ENCODE data around the gene ODAD3. TPM values are rescaled to one million over a fixed set of nuclear protein-coding genes. Genes with fewer than 3 reads are reported as not detected.

Gene ODAD3
- polyA plus RNA-seq, 1 experiment: 0.09 TPM

DNA sequence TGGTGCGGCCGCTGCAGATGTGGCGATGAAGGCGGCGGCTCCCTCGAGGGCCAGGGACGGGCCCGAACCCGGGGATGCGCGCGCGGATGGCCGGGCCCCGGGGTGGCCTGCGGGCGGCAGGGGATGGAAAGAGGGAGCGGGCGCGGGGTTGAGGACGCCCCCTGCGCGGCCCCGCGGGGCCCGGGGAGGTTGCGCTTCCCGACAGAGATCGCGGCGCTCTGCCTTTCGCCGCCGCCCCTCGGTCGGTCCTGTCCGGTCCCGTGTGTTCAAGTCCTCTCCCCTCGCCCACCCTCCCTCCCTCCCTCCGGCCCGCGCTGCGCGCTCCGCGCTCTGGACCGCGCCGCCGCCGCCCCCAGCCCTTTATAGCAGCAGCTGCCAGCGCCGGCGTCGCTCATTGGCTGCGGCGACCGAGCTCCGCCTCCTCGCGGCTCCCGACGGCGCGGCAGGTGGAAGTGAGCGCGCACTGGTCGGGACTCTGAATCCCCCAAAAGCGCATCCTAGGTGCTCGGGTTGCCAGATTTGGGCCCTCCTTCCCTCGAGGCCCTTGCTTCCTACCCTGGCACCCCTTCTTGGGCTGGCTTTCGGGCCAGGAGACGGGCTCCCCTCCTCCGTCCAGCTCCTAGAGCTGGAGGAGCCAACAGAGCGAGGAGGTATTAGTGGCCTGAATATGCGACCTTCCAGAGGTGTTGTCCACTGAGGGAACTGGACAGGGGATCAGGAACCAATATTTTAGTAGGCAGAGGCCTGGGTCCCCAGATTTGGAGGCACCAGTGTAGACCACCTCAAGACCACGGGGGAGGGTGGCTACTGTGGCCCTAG is 46.0 kb upstream of the ODAD3 start, which contains the start of gene ELAVL3:
ELAVL3 (minus strand) TSS at position 332 of the 819 bp plus-strand sequence. CDS start 438 bp downstream, outside the sequence.
- no peak for DNase-seq (ENCODE audit: low read depth, low spot score)
- Histone ChIP-seq H3K4me3 (ENCODE audit: low read depth, low read length) (peak within 1 kb of the TSS; percentile 32; the same call in 1 of the 2 replicates), H3K27me3 (ENCODE audit: control insufficient read depth, insufficient read depth, low read length) (peaks cover 46% of the 10 kb centered on the region), H3K9me3 (ENCODE audit: control insufficient read depth, insufficient read depth, low read length) (peaks cover 13% of the 10 kb centered on the region; the same call in 1 of the 2 replicates), H3K27ac (ENCODE audit: low read depth, low read length) (no peak within 1 kb of the TSS)
- ChIA-PET POLR2A (no interaction called here), CTCF (interaction anchor here (1.1 to 2.2 kb wide), 2 partner anchors 187 to 238 kb away, joined by 3 to 22 read pairs; no protein-coding TSS in a partner anchor)
- TF ChIP-seq, protein P1, sequence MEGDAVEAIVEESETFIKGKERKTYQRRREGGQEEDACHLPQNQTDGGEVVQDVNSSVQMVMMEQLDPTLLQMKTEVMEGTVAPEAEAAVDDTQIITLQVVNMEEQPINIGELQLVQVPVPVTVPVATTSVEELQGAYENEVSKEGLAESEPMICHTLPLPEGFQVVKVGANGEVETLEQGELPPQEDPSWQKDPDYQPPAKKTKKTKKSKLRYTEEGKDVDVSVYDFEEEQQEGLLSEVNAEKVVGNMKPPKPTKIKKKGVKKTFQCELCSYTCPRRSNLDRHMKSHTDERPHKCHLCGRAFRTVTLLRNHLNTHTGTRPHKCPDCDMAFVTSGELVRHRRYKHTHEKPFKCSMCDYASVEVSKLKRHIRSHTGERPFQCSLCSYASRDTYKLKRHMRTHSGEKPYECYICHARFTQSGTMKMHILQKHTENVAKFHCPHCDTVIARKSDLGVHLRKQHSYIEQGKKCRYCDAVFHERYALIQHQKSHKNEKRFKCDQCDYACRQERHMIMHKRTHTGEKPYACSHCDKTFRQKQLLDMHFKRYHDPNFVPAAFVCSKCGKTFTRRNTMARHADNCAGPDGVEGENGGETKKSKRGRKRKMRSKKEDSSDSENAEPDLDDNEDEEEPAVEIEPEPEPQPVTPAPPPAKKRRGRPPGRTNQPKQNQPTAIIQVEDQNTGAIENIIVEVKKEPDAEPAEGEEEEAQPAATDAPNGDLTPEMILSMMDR (IDR thresholded peaks at IDR 0.05; ENCODE audit: low read depth, low read length): no peak

DNA sequence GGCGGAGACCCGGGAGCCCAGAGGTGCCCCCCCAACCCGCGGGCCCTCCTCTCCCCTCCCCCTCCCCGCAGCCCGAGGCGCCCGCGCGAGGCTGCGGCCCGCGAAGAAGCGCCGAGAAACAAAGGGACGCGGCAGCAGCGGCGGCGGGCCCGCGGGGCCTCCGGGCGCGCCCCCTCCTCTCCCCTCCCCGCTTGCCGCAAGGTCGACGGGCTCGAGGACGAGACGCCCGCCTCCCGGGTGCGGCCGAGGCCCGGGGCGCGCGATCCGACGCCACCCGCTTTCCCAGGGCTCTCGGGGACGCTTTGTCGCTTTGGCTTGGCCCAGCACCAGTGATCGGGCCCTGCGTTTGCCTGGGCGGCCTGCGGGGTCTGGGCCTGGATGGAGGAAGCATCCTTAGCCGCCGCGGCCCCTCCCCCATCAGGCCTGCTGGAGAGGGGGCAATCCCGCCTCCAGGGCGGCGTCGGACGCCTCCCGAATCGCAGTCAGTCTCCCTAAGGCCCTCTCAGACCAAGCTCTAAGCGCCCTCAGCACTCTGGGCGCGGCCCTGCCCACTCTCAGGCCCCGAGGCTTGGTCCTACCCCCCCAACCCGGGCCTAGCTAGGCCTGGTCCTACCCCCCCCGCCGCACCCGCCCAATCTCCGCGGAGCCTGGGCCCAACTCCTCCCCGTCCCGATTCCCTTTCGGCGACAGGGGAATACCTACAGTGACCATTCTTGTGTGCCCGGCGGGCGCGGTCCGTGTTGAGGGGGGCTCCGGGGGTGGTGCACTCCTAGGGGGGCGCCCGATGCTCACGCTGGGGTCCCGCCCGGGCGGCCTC is 45.2 kb upstream of the ODAD3 start:
- peaks cover 13% of the 10 kb centered on the region; the same call in 1 of the 2 replicates for H3K9me3 ChIP-seq (ENCODE audit: control insufficient read depth, insufficient read depth, low read length)
- H3K27ac ChIP-seq (ENCODE audit: low read depth, low read length): no peak overlapping the region
- H3K27me3 ChIP-seq (ENCODE audit: control insufficient read depth, insufficient read depth, low read length): peaks cover 46% of the 10 kb centered on the region
- no peak for DNase-seq (ENCODE audit: low read depth, low spot score)
- ChIA-PET CTCF (no interaction called here), POLR2A (no interaction called here)
- H3K4me3 ChIP-seq (ENCODE audit: low read depth, low read length): no peak overlapping the region
- TF ChIP-seq, protein P1 (IDR thresholded peaks at IDR 0.05; ENCODE audit: low read depth, low read length): no peak

GRCh38 chr19:11479090-11479897 is 44.4 kb upstream of the ODAD3 start:
- Histone ChIP-seq H3K9me3 (ENCODE audit: control insufficient read depth, insufficient read depth, low read length) (peaks cover 13% of the 10 kb centered on the region; the same call in 1 of the 2 replicates), H3K4me3 (ENCODE audit: low read depth, low read length) (no peak overlapping the region), H3K27me3 (ENCODE audit: control insufficient read depth, insufficient read depth, low read length) (peaks cover 46% of the 10 kb centered on the region), H3K27ac (ENCODE audit: low read depth, low read length) (no peak overlapping the region)
- TF ChIP-seq, protein P1 (IDR thresholded peaks at IDR 0.05; ENCODE audit: low read depth, low read length): no peak
- no peak for DNase-seq (ENCODE audit: low read depth, low spot score)
- ChIA-PET POLR2A (no interaction called here), CTCF (interaction anchor here (0.6 kb wide), 1 partner anchor 185 kb away, joined by 3 read pairs; no protein-coding TSS in a partner anchor)

DNA sequence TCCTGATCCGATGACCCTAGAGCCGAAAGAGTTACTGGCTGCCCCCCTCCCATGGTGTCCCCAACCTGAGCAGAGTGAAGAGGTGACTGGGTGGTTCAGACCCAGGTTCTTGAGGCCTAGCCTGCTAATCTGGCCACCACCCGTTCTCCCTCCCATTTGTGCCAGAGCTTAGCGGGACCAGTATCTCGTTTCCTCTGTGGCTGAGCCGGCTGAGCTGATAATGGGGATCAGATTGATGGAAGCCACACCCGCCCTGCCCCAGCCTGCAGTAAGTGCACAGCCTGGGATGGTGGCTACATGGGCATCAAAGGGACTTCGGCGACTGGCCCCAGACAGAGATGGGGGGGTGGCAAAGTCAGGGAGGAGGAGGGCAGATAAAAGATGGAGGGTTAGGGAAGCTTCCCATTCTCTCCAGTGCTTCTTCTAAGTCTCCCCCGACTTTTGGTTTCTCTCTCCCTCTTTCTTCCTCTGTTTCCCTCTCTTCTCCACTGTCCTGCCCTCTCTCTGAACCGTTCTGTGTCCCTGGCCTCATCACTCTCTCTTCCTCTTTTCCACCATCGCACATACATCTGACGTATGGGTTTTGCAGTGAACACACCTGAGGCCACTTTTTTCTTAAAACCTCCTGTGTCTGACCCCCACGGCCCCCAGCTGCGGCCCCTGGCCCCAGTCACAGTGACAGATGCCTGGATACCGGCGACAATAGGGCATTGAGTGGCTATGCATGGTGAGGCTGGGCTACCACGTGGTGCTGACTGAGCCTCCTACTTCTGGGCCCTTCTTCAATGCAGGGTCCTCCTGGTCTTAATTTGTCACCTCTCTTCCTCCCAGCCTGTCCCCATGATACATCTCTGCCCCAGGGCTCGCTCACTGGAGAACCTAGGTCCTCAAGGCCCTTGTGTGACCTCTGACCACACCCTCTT is 43.5 kb upstream of the ODAD3 start:
- peaks cover 46% of the 10 kb centered on the region for H3K27me3 ChIP-seq (ENCODE audit: control insufficient read depth, insufficient read depth, low read length)
- no peak for DNase-seq (ENCODE audit: low read depth, low spot score)
- CTCF ChIA-PET: no interaction called here
- peaks cover 13% of the 10 kb centered on the region; the same call in 1 of the 2 replicates for H3K9me3 ChIP-seq (ENCODE audit: control insufficient read depth, insufficient read depth, low read length)
- H3K27ac ChIP-seq (ENCODE audit: low read depth, low read length): no peak overlapping the region
- POLR2A ChIA-PET: no interaction called here
- no peak overlapping the region for H3K4me3 ChIP-seq (ENCODE audit: low read depth, low read length)
- TF ChIP-seq, protein P1 (IDR thresholded peaks at IDR 0.05; ENCODE audit: low read depth, low read length): no peak
